A172 (cell line): ENCODE results near the gene FBXO41. TPM values are rescaled to one million over a fixed set of nuclear protein-coding genes. Genes with fewer than 3 reads are reported as not detected.
"Not testable (repeated sequence)": the region's sequence is repeated elsewhere in the genome, so short reads cannot be mapped to it uniquely, and the experiment has no call there.

ENCODE experiments used
- DNase-seq: peaks from one replicate; pipeline ENCODE4 v3.0.0-alpha.2; 2015; ENCODE audit warnings: low spot score
- total RNA-seq: library from RNA; depleted of rRNA; stranded (reverse); fragments of >200 nt; shearing (Covaris generic); gene quantifications from 2 replicates; pipeline ENCODE4 v1.2.3, GENCODE V29; 2014

FBXO41 gene
- total RNA-seq, 1 experiment from 2014 or later, result 2.9 TPM

DNA sequence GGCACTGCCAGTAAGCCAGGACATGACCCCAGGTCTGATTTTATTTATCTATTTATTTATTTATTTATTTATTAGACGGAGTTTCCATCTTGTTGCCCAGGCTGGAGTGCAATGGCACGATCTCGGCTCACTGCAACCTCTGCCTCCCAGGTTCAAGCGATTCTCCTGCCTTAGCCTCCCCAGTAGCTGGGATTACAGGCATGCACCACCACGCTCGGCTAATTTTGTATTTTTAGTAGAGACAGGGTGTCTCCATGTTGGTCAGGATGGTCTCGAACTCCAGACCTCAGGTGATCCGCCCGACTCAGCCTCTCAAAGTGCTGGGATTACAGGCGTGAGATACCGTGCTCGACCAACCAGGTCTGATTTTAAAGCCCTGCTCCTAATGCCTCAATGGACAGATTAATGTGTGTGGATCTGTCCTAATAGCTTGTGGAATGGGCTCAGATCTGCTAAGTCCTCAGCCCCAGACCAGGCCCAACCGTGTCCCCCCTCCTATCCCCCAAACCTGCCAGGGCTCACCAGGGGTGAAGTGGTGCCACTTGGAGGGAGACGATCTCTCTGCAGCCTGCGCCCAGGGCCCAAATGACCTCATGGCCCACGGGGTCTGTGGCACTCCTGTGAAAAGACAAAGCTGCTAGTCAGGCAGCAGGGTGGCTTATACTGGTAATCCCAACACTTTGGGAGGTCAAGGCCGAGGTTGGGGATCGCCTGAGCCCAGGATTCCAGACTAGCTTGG lies 21.4 kb downstream of the FBXO41 start:
- not testable (repeated sequence) for DNase-seq

DNA sequence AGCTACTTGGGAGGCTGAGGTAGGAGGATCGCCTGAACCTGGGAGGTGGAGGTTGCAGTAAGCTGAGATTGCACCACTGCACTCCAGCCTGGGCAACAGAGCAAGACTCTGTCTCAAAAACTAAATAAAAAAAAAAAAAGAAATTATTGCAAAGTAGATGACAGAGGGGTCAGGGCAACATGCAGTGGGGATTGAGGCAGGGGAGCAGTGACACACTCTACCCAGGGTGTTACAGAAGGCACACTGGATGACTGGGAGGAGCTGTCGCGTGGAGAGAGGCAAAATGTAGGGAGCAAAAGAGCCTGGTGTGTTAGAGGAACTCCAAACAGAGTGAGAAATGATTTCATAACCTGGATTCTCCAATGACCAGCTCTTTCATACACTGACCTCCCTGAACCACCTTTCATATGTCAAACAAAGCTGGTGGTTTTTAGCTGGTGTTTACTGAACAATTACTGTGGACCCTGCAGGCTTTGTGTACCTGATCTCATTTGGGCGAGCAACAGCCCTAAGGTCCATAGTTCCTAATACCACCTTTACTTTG lies 22.1 kb downstream of the FBXO41 start:
- no peak for DNase-seq

GRCh38 chr2:73260338-73260984 lies 23.8 kb downstream of the FBXO41 start:
- DNase-seq, result no peak

DNA sequence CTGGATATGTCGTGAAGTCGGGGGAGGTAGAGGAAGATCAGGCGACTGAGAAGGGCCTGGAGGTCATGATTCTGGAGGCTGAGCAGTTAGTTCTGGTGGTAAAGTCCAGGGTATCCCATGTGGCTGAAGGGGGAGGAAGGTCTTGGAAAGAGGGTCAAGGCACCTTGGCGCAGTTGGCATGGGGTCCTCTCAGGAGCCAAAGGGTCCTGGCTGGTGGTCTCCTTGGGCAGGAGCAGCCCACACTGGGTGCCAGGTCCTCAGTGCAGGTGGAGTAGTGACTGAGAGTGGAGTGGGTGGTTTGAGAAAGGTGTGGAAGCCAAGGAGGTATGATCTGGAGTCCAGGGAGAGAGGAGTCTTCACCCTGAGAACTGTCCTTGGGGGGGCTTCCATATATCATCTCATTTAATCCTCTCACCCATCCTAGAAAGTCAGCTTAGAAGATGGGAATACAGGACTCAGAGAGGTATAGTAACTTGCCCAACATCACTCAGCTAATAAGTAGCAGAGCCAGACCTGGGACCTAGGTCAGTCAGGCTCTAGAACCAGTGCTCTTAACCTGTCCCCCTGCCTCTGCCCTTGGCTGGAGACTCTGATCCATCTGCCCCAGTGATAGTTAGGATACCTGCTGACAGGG lies 24.5 kb downstream of the FBXO41 start:
- DNase-seq, result no peak

DNA sequence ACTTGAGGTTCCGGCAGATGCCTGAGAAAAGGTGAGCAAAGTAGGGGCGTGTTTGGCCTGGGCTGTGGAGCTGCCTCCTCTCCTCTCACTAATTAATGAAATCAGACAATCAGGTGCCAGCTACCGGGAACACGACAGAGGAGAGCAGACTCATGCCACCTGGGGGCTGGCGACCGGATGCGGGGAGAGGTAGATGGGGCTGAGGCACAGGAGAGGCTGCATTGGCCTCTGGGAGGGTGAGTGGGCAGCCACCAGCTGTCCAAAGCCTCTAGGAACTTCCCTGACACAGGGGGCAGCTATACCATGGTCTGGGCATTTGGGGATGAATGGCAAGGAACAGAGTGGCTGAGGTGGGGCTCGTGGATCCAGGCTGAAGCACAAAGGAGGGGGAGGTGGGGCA lies 25.0 kb downstream of the FBXO41 start:
- no peak for DNase-seq

GRCh38 chr2:73258913-73259215 lies 25.4 kb downstream of the FBXO41 start:
- no peak for DNase-seq

DNA sequence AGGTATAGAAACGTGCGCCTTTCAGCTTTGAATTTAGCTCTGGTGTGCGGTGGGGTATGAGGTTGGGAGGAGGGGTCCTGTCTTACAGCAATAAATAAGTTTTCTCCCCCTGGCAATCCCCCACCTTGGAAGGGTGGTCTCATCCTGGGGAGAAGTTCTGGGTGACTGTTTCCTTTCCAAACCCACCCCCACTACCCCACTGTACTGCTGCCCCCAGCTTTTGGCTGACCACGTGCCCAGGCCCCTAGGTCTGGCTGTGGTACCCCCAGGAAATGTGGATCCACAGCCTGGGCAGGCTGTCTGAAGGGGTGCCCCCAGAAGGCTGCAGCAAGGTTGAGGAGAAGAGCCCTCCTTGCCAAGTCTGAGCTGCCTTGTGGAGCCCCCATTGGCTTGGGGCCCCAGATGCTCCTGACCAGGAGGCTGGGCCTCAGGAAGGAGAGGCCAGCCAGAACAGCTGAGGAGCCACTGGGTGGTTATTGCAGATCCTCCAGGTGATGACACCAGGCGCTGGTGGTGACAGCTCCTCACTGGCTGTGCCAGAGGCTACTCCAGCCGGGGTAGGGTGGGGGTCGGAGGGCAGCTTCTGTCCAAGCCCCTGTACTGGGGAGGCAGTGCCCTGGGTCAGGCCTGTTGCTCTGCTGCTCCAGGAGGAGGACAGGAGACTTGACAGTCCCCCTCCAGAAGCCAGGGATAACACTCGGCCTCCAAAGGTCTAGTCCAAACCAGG lies 25.9 kb downstream of the FBXO41 start:
- DNase-seq, result no peak

GRCh38 chr2:73257425-73258125 lies 26.7 kb downstream of the FBXO41 start:
- no peak for DNase-seq

- no peak for DNase-seq
Observed at GRCh38 chr2:73257021-73257420, 27.3 kb downstream of the FBXO41 start.

DNA sequence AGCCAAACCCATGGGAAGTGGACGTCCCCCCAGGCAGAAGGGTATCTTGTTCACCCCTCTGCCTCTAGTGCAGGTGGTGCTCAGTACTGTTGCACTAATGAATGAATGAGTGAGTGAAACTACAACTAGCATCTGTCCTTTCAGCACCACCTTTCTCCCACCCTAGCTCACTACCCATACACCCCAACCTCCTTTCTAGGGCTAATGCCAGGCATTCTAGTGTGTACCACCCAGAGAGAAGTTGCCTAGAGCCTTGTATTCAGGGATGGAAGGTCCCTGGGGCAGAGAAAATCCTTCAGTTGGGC lies 27.7 kb downstream of the FBXO41 start:
- DNase-seq, result no peak

GRCh38 chr2:73255907-73256617 lies 28.2 kb downstream of the FBXO41 start:
- no peak for DNase-seq

DNA sequence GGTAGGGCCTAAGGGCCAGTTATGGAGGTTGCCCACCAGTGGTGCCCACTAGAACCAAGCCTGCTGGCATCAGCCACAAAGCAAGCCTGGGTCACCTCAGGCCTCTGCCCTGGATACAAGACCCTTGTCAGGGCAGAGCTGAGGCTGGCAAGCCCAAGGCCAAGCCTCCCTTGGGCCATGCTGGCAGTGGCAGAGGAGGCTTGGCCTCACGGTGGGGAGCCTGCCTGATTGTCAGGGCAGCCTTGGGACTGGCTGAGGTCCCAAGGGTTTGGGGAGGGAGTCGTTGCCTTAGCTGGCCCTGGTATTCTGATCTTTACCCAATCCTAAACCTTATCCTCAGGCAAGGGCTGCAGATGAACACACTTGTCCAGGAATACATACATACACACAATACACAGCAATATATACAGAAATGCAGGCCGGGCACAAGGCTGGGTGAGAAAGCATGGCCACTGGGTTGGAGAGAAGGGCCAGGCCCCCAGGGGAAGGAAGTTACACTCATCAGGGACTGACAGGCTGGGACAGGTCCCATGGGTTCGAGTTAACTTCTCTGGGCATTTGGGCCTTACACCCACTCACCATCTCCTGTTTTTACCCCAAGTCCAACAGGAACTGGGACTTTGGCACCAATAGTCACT lies 29.2 kb downstream of the FBXO41 start:
- DNase-seq, result no peak

GRCh38 chr2:73254343-73255006 lies 29.8 kb downstream of the FBXO41 start:
- DNase-seq, result no peak

GRCh38 chr2:73253901-73254300 lies 30.4 kb downstream of the FBXO41 start:
- DNase-seq, result no peak

DNA sequence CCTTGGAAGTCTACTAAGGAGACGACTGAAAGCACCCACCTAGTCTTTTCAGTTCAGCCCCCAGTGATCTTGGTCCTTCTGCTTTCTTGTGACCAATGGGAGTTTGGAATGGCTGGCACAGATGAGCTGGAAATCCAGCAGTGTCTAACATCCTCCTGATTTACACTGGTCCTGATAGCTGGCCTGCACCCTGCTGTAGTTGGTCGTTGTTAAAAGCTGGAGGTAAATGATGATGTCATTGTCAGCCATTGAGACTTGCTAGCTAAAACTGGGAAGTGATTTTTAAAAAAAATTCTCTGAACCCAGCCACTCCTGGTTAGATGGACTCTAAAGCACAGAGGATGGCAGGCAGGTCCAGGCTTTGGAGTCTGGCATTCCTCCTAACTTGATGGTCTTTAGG lies 30.9 kb downstream of the FBXO41 start:
- no peak for DNase-seq

DNA sequence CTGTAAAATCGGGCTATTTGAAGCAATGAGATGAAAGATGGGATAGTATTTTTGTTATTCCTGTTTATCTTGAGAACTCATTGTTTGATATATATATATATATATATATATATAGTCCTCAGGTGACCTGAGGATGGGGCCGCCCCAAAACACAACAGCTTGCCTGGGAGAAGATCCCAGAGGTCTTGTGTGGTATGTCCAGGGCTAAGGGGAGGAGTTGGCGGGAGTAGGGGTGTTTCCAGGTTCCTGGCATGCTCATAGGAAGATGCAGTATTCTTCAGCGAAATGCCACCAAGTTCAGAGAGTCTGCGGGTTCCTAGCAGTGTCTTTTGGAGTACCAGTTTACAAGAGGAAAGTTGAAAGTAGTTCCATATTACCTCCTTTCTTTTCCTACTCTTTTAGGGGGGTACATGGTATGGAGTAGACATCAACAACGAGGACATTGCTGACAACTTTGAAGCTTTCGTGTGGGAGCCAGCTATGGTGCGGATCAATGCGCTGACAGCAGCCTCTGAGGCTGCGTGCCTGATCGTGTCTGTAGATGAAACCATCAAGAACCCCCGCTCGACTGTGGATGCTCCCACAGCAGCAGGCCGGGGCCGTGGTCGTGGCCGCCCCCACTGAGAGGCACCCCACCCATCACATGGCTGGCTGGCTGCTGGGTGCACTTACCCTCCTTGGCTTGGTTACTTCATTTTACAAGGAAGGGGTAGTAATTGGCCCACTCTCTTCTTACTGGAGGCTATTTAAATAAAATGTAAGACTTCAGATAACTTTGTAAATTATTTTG lies 31.8 kb downstream of the FBXO41 start:
- DNase-seq, result no peak

GRCh38 chr2:73250872-73251846 lies 33.1 kb downstream of the FBXO41 start:
- DNase-seq, result no peak

DNA sequence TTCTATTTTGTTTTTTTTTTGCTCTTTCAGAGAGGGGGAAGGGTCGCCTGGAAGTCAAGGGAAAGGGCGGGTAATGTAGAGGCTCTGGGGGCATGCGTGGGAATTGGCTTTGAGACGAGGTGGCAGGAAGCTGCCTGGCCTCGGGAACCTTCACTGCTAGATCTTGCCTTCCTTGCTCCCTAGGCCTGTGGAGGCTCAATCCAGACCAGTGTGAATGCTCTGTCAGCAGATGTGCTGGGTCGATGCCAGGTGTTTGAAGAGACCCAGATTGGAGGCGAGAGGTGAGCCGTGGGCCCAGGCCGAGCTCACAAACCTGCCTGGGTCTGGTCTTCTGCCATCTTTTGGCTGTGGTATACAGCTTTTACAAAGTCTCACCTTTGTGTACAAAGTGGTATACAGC lies 34.6 kb downstream of the FBXO41 start:
- no peak for DNase-seq
